Endothelial cell (in vitro differentiated cells): ENCODE data around the gene COPB2. TPM values are rescaled to one million over a fixed set of nuclear protein-coding genes. Genes with fewer than 3 reads are reported as not detected.

Experiments
- DNase-seq: peaks from one replicate; pipeline ENCODE4 v3.0.0; 2021; ENCODE audit warnings: low spot score
- H3K27ac Mint-ChIP-seq: one replicate; pipeline ENCODE4 v1.8.0; 2021; ENCODE audit warnings: mixed read lengths, inconsistent platforms; ENCODE audit not compliant: unreplicated experiment
- H3K27me3 Mint-ChIP-seq: one replicate; pipeline ENCODE4 v1.8.0; 2021; ENCODE audit warnings: mild to moderate bottlenecking, moderate library complexity, mixed read lengths, inconsistent platforms; ENCODE audit not compliant: unreplicated experiment
- H3K36me3 Mint-ChIP-seq: one replicate; pipeline ENCODE4 v1.8.0; 2021; ENCODE audit warnings: mild to moderate bottlenecking, low read depth, mixed read lengths, inconsistent platforms; ENCODE audit not compliant: unreplicated experiment
- H3K4me1 Mint-ChIP-seq: one replicate; pipeline ENCODE4 v1.8.0; 2021; ENCODE audit warnings: mild to moderate bottlenecking, mixed read lengths, inconsistent platforms; ENCODE audit not compliant: unreplicated experiment
- H3K4me3 Mint-ChIP-seq: one replicate; pipeline ENCODE4 v1.8.0; 2021; ENCODE audit warnings: mild to moderate bottlenecking, mixed read lengths, inconsistent platforms; ENCODE audit not compliant: unreplicated experiment
- H3K9me3 Mint-ChIP-seq: one replicate; pipeline ENCODE4 v1.8.0; 2021; ENCODE audit warnings: mixed read lengths, inconsistent platforms; ENCODE audit not compliant: unreplicated experiment
- CTCF ChIP-seq: fragments of 200-600 bp; sonication (generic); IDR thresholded peaks from one replicate; pipeline ENCODE4 v1.5.0; 2021; ENCODE audit warnings: antibody characterized with exemption; ENCODE audit not compliant: unreplicated experiment
- total RNA-seq: library from RNA; stranded (reverse); fragmentation: NEBNext Ultra II Directional; extraction: Animal tissue kit (Norgen Biotek cat#: 25700); gene quantifications from one replicate; pipeline ENCODE4 v1.2.1, GENCODE V29; 2021; ENCODE audit not compliant: unreplicated experiment

Gene COPB2
- total RNA-seq, 1 donor from 2014 or later: 140 TPM

GRCh38 chr3:139317660-139318430 lies 71.6 kb downstream of the COPB2 start:
- no peak overlapping the region for H3K4me3 Mint-ChIP-seq
- no peak for TF ChIP-seq CTCF
- no peaks in the 10 kb centered on the region for H3K9me3 Mint-ChIP-seq
- no peak overlapping the region for H3K27ac Mint-ChIP-seq
- H3K27me3 Mint-ChIP-seq: peaks cover 4% of the 10 kb centered on the region
- peaks cover 3% of the 10 kb centered on the region for H3K36me3 Mint-ChIP-seq
- no peak for DNase-seq
- H3K4me1 Mint-ChIP-seq: peaks cover 2% of the 10 kb centered on the region

GRCh38 chr3:139317215-139317614 lies 72.2 kb downstream of the COPB2 start:
- peaks cover 4% of the 10 kb centered on the region for H3K27me3 Mint-ChIP-seq
- no peak overlapping the region for H3K4me3 Mint-ChIP-seq

GRCh38 chr3:139313921-139314320 lies 75.5 kb downstream of the COPB2 start:
- Mint-ChIP-seq H3K9me3 (no peaks in the 10 kb centered on the region), H3K4me1 (peaks cover 5% of the 10 kb centered on the region), H3K27me3 (peaks cover 10% of the 10 kb centered on the region), H3K4me3 (no peak overlapping the region), H3K36me3 (no peaks in the 10 kb centered on the region), H3K27ac (no peak overlapping the region)
- TF ChIP-seq CTCF: no peak
- no peak for DNase-seq

More at GRCh38 chr3:139317215-139317614, 72.2 kb downstream of the COPB2 start:
- H3K36me3 Mint-ChIP-seq: peaks cover 3% of the 10 kb centered on the region
- TF ChIP-seq CTCF: no peak
- no peak for DNase-seq
- peaks cover 5% of the 10 kb centered on the region for H3K4me1 Mint-ChIP-seq
- H3K27ac Mint-ChIP-seq: no peak overlapping the region
- H3K9me3 Mint-ChIP-seq: no peaks in the 10 kb centered on the region

- H3K27ac Mint-ChIP-seq: no peak overlapping the region
- H3K36me3 Mint-ChIP-seq: no peaks in the 10 kb centered on the region
- no peak for DNase-seq
- H3K9me3 Mint-ChIP-seq: no peaks in the 10 kb centered on the region
- H3K4me1 Mint-ChIP-seq: peaks cover 5% of the 10 kb centered on the region
- H3K4me3 Mint-ChIP-seq: no peak overlapping the region
- TF ChIP-seq CTCF: no peak
- H3K27me3 Mint-ChIP-seq: peaks cover 10% of the 10 kb centered on the region
Observed at GRCh38 chr3:139312959-139313358, 76.5 kb downstream of the COPB2 start.

- H3K4me3 Mint-ChIP-seq: no peak overlapping the region
- no peak overlapping the region for H3K27ac Mint-ChIP-seq
- H3K9me3 Mint-ChIP-seq: no peaks in the 10 kb centered on the region
Observed at GRCh38 chr3:139312416-139312815, 77.0 kb downstream of the COPB2 start.

More at GRCh38 chr3:139312416-139312815, 77.0 kb downstream of the COPB2 start:
- Mint-ChIP-seq H3K27me3 (peaks cover 12% of the 10 kb centered on the region), H3K36me3 (no peaks in the 10 kb centered on the region), H3K4me1 (peaks cover 6% of the 10 kb centered on the region)
- TF ChIP-seq CTCF: no peak
- DNase-seq: no peak
